Gastroesophageal sphincter (tissue), 3 donors: ENCODE data around the gene GOSR2.

ENCODE experiments used
- CTCF ChIP-seq, 4 experiments: fragments of 200-600 bp in 2 of 4; fragments of 450-650 bp in 2 of 4; sonication (generic) in 1 of 4; IDR thresholded peaks; one replicate each; pipeline ENCODE4 v1.5.1; 2017 to 2019; ENCODE audit warnings: antibody characterized with exemption in 4 of 4, mild to moderate bottlenecking in 2 of 4, moderate library complexity in 2 of 4
- EP300 ChIP-seq: sonication (generic); formaldehyde crosslinking; IDR thresholded peaks from one replicate; pipeline ENCODE4 v1.6.1; 2017; ENCODE audit warnings: antibody characterized with exemption, mild to moderate bottlenecking
- POLR2A ChIP-seq, 2 donors: fragments of 450-650 bp; IDR thresholded peaks; one replicate each; pipeline ENCODE4 v1.6.1; 2017; ENCODE audit warnings: antibody characterized with exemption in 2 of 2, mild to moderate bottlenecking in 2 of 2, moderate library complexity in 1 of 2
- POLR2AphosphoS5 ChIP-seq: sonication (generic); formaldehyde crosslinking; IDR thresholded peaks from one replicate; pipeline ENCODE4 v1.6.1; 2017; ENCODE audit warnings: antibody characterized with exemption

DNA sequence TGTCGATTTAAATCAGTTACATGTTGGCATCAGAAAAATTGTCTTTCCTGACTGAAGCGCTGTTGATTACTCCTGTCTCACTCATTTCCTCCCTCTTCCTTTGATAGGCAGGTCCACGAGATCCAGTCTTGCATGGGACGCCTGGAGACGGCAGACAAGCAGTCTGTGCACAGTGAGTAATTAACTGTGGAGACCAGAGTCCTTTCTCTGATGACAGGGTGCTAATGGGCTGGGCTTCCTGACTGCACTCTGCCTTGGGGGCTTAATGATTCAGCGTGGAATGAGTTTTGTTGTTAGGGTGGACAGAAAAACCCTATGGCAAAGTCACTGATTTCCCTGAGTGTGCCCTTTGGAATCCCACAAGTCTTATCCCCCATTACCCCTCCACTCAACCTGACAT lies 6.5 kb downstream of the GOSR2 start:
- TF ChIP-seq CTCF (IDR thresholded peaks at IDR 0.05) = no peak
- TF ChIP-seq POLR2AphosphoS5 = no peak
- no peak for TF ChIP-seq POLR2A (IDR thresholded peaks at IDR 0.05)
- no peak for TF ChIP-seq EP300
